IMR-90 (cell line): ENCODE measurements around the gene ZCCHC14.

ENCODE experiments used
- CTCF ChIP-seq: conservative IDR thresholded peaks from 2 replicates; pipeline ENCODE4 v1.5.1; 2012; ENCODE audit warnings: mild to moderate bottlenecking, low read depth, low read length, improper control_type of control experiment
- MXI1 ChIP-seq: IDR thresholded peaks from 2 replicates; pipeline ENCODE4 v1.6.1; 2012; ENCODE audit warnings: low read depth, mild to moderate bottlenecking, low read length, moderate library complexity, borderline replicate concordance
- POLR2A ChIP-seq: IDR thresholded peaks from 2 replicates; pipeline ENCODE4 v1.6.1; 2012; ENCODE audit warnings: mild to moderate bottlenecking, low read depth, low read length

DNA sequence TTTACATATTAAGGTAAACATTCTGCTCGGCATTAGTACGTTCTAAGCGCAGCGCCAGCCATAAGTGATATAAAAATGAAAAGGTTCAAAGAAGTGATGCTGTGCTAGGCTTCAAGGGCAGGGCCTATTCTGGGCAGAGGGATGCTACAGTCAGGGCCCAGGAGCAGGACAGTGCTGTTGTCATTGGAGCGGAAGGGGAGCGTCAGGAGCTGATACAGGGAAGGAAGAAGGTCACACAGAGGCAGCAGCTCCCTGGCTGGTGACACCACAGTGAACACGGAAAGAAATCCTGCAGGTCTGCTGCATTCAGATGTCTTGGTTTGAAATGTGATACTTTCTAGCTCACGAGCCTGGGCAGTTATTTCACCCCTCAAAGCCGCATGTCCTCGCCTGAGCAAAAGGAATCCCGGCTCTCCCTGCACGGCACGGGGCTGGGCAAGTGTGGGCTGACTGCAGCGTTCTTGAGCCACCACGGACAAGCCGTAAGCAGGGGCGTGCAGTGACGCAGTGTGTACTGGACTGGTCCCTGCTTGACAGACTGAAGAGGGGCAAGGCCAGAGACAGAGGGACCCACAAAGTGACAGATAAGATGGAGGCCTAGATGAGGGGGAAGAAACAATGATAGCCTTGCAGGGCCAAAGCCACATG is 41.1 kb downstream of the ZCCHC14 start:
- no peak for TF ChIP-seq CTCF
- TF ChIP-seq POLR2A = no peak
- no peak for TF ChIP-seq MXI1
